ENCODE measurements around the gene SAYSD1. TPM values are rescaled to one million over a fixed set of nuclear protein-coding genes. Genes with fewer than 3 reads are reported as not detected.

SAYSD1 gene
- total and polyA plus RNA-seq, 9 of the 15 experiments (the other 6 are each of a cell fraction or from before 2014, with no cell fraction given): 3.5 to 19.1 (median 12.4) TPM

- no peak for TF ChIP-seq SREBF2 (CRISPR knock-in tag; IDR thresholded peaks at IDR 0.05)
- TF ChIP-seq ZNF79 (CRISPR knock-in tag; IDR thresholded peaks at IDR 0.05; ENCODE audit: low read depth): no peak
- no peak for TF ChIP-seq ZNF57 (CRISPR knock-in tag; IDR thresholded peaks at IDR 0.05)
- TF ChIP-seq AFF1 (IDR thresholded peaks at IDR 0.05; ENCODE audit: low read depth in 1 of 2, partially characterized antibody in 2 of 2): no peak
- TF ChIP-seq BDP1 (IDR thresholded peaks at IDR 0.05; ENCODE audit: insufficient read depth, insufficient read length): no peak
- TF ChIP-seq KLF1 (tag; IDR thresholded peaks at IDR 0.05): no peak
- TF ChIP-seq ZNF395 (CRISPR knock-in tag; IDR thresholded peaks at IDR 0.05): no peak
- TF ChIP-seq ZNF551 (CRISPR knock-in tag; IDR thresholded peaks at IDR 0.05): no peak
- peak; percentile 95 for TF ChIP-seq CEBPB (tag; IDR thresholded peaks at IDR 0.05)
- TF ChIP-seq ZNF239 (CRISPR knock-in tag; IDR thresholded peaks at IDR 0.05): no peak
- no peak for TF ChIP-seq PKNOX1 (IDR thresholded peaks at IDR 0.05)
- TF ChIP-seq ZNF436 (CRISPR knock-in tag; IDR thresholded peaks at IDR 0.05): no peak
- TF ChIP-seq MBD2 (IDR thresholded peaks at IDR 0.05; ENCODE audit: borderline replicate concordance, low read depth): no peak
- TF ChIP-seq ZBTB33 (CRISPR knock-in tag; IDR thresholded peaks at IDR 0.05): no peak
- no peak for TF ChIP-seq ZNF24 (IDR thresholded peaks at IDR 0.05)
- no peak for TF ChIP-seq RUNX1 (IDR thresholded peaks at IDR 0.05; ENCODE audit: low read depth)
Observed at GRCh38 chr6:39113788-39114187, 1.2 kb downstream of the SAYSD1 start (continued).
